IMR-90 (cell line): ENCODE results near the gene ZDHHC3. TPM values are rescaled to one million over a fixed set of nuclear protein-coding genes. Genes with fewer than 3 reads are reported as not detected.
A peak's percentile ranks its signal among the peaks of the same experiment; 100 is the strongest.

Experiments
- ATAC-seq: fragments of 200-7000 bp; cut with Tn5 transposase; 2 replicates; pipeline ENCODE4 v1.9.1; 2020; ENCODE audit warnings: low read depth, mild to moderate bottlenecking, moderate library complexity
- BruUV-seq: library from RNA; stranded (reverse); fragments of 400-500 nt; replicated peaks from 2 replicates; lab custom pipeline; 2021; lab: Mats Ljungman, UMichigan
- CTCF ChIA-PET: fragments of 300-600 bp; formaldehyde crosslinking; extraction: SDS; loops from one replicate; lab custom pipeline; 2021; ENCODE audit warnings: antibody characterized with exemption; lab: Yijun Ruan, JAX
- POLR2A ChIA-PET: fragments of 300-600 bp; sonication (Branson Sonifier 250); formaldehyde crosslinking; loops from one replicate; lab custom pipeline; 2022; ENCODE audit warnings: antibody characterized with exemption; ENCODE audit not compliant: unreplicated experiment; lab: Charles Lee
- DNase-seq: peaks from one replicate; pipeline ENCODE4 v3.0.0; 2013
- H2AFZ ChIP-seq: replicated peaks from 2 replicates; pipeline ENCODE3; 2013; ENCODE audit warnings: low read length, mild to moderate bottlenecking; ENCODE audit not compliant: poor library complexity
- H2AK5ac ChIP-seq: 2 replicates; pipeline ENCODE4 v1.6.1; 2013; ENCODE audit warnings: low read depth, low read length, inconsistent platforms
- H2AK9ac ChIP-seq: replicated peaks from 2 replicates; pipeline ENCODE3; 2013; ENCODE audit warnings: mild to moderate bottlenecking, low read depth, low read length, moderate library complexity; ENCODE audit not compliant: poor library complexity
- H2BK120ac ChIP-seq: 2 replicates; pipeline ENCODE4 v1.6.1; 2013; ENCODE audit warnings: low read depth, low read length, inconsistent platforms
- H2BK15ac ChIP-seq: 3 replicates; pipeline ENCODE4 v1.6.1; 2013; ENCODE audit warnings: low read depth, low read length, inconsistent platforms
- H2BK20ac ChIP-seq: 2 replicates; pipeline ENCODE4 v1.6.1; 2013; ENCODE audit warnings: low read depth, mild to moderate bottlenecking, inconsistent platforms, low read length, moderate library complexity
- H2BK5ac ChIP-seq: 2 replicates; pipeline ENCODE4 v1.6.1; 2013; ENCODE audit warnings: mild to moderate bottlenecking, low read depth, low read length, inconsistent platforms; ENCODE audit not compliant: poor library complexity, severe bottlenecking
- H3K14ac ChIP-seq: replicated peaks from 2 replicates; pipeline ENCODE4 v1.6.1; 2013; ENCODE audit warnings: low read depth, low read length, inconsistent platforms
- H3K18ac ChIP-seq: 2 replicates; pipeline ENCODE4 v1.6.1; 2013; ENCODE audit warnings: low read depth, low read length, control low read depth
- H3K23ac ChIP-seq: 2 replicates; pipeline ENCODE4 v1.6.1; 2013; ENCODE audit warnings: low read depth, low read length, inconsistent platforms
- H3K27ac ChIP-seq: 2 replicates; pipeline ENCODE4 v1.5.1; 2013; ENCODE audit warnings: mild to moderate bottlenecking, control low read depth, low read length; ENCODE audit not compliant: insufficient read depth
- H3K27me3 ChIP-seq: 2 replicates; pipeline ENCODE4 v1.6.1; 2013; ENCODE audit warnings: low read length; ENCODE audit not compliant: control insufficient read depth, insufficient read depth
- H3K36me3 ChIP-seq: 2 replicates; pipeline ENCODE4 v1.6.1; 2013; ENCODE audit warnings: low read length, mixed read lengths; ENCODE audit not compliant: control insufficient read depth, insufficient read depth
- H3K4ac ChIP-seq: 2 replicates; pipeline ENCODE4 v1.6.1; 2013; ENCODE audit warnings: low read depth, low read length, inconsistent platforms
- H3K4me1 ChIP-seq: 2 replicates; pipeline ENCODE4 v1.6.1; 2013; ENCODE audit warnings: low read length, mixed read lengths; ENCODE audit not compliant: control insufficient read depth, insufficient read depth
- H3K4me2 ChIP-seq: 2 replicates; pipeline ENCODE4 v1.6.1; 2013; ENCODE audit warnings: low read depth, mild to moderate bottlenecking, control low read depth, low read length, moderate library complexity
- H3K4me3 ChIP-seq: 2 replicates; pipeline ENCODE4 v1.5.1; 2013; ENCODE audit warnings: low read depth, mild to moderate bottlenecking, control low read depth, low read length, moderate library complexity; ENCODE audit not compliant: insufficient read depth
- H3K56ac ChIP-seq: 2 replicates; pipeline ENCODE4 v1.6.1; 2013; ENCODE audit warnings: low read length, inconsistent platforms; ENCODE audit not compliant: insufficient read depth; ENCODE audit errors: extremely low read depth
- H3K79me1 ChIP-seq, 2 experiments: 2 replicates each; pipeline ENCODE4 v1.6.1; 2013; ENCODE audit warnings: low read length in 2 of 2, inconsistent platforms in 1 of 2, low read depth in 1 of 2
- H3K9ac ChIP-seq: 2 replicates; pipeline ENCODE4 v1.6.1; 2013; ENCODE audit warnings: low read depth, low read length, control low read depth
- H3K9me1 ChIP-seq: 2 replicates; pipeline ENCODE4 v1.6.1; 2013; ENCODE audit warnings: low read length, inconsistent platforms; ENCODE audit not compliant: insufficient read depth
- H3K9me3 ChIP-seq: 2 replicates; pipeline ENCODE4 v1.6.1; 2013; ENCODE audit warnings: low read length; ENCODE audit not compliant: control insufficient read depth, insufficient read depth
- H4K20me1 ChIP-seq: 2 replicates; pipeline ENCODE4 v1.6.1; 2013; ENCODE audit warnings: low read length, inconsistent platforms; ENCODE audit not compliant: insufficient read depth
- H4K5ac ChIP-seq: 2 replicates; pipeline ENCODE4 v1.6.1; 2013; ENCODE audit warnings: mild to moderate bottlenecking, low read depth, low read length, control low read depth
- H4K8ac ChIP-seq, 2 experiments: 2 replicates each; pipeline ENCODE4 v1.6.1; 2013; ENCODE audit warnings: low read depth in 2 of 2, low read length in 2 of 2, control low read depth in 1 of 2, inconsistent platforms in 1 of 2
- H4K91ac ChIP-seq: 2 replicates; pipeline ENCODE4 v1.6.1; 2013; ENCODE audit warnings: low read depth, low read length, inconsistent platforms; ENCODE audit not compliant: insufficient read depth
- CEBPB ChIP-seq: IDR thresholded peaks from 2 replicates; pipeline ENCODE4 v1.6.1; 2012; ENCODE audit warnings: low read depth, low read length, improper control_type of control experiment
- FOS ChIP-seq: fragments of 150-350 bp; IDR thresholded peaks from 2 replicates; pipeline ENCODE4 v1.6.1; 2016; ENCODE audit warnings: low read depth, low read length
- MAZ ChIP-seq: IDR thresholded peaks from 2 replicates; pipeline ENCODE4 v1.6.1; 2012; ENCODE audit warnings: low read depth, mild to moderate bottlenecking, low read length, improper control_type of control experiment, moderate library complexity, borderline replicate concordance
- SMC3 ChIP-seq: fragments of 150-350 bp; IDR thresholded peaks from 2 replicates; pipeline ENCODE4 v1.6.1; 2016; ENCODE audit warnings: low read depth, mild to moderate bottlenecking, antibody characterized with exemption, low read length, moderate library complexity
- dilution Hi-C: fragments of 300-500 bp; cut with HindIII; formaldehyde crosslinking; loops from one replicate; pipeline ENCODE4 v1.14.3; 2018; ENCODE audit warnings: low sequenced_read_pairs; ENCODE audit not compliant: unreplicated experiment
- in situ Hi-C: fragments of 300-500 bp; cut with MboI; formaldehyde crosslinking; loops from 3 replicates; pipeline ENCODE4 v1.14.3; 2019; ENCODE audit warnings: low sequenced_read_pairs, inconsistent platforms, mixed read lengths
- intact Hi-C: fragments of 100-400 bp; cut with micrococcal nuclease; formaldehyde crosslinking; loops from 2 replicates; pipeline ENCODE4 v1.10.0; 2022
- polyA plus RNA-seq, 3 experiments: library from polyadenylated mRNA; depleted of rRNA; stranded (reverse); fragments of >200 nt; gene quantifications; 2 replicates each; pipeline ENCODE4 v1.2.3, GENCODE V29; 2012; ENCODE audit warnings: low replicate concordance in 1 of 3
- total RNA-seq: library from RNA; depleted of rRNA; stranded (reverse); fragments of >200 nt; gene quantifications from 2 replicates; pipeline ENCODE4 v1.2.3, GENCODE V29; 2012

Gene ZDHHC3
- total and polyA plus RNA-seq, 2 of the 4 experiments (the other 2 are of a cell fraction) = 57.7 to 59.6 TPM

DNA sequence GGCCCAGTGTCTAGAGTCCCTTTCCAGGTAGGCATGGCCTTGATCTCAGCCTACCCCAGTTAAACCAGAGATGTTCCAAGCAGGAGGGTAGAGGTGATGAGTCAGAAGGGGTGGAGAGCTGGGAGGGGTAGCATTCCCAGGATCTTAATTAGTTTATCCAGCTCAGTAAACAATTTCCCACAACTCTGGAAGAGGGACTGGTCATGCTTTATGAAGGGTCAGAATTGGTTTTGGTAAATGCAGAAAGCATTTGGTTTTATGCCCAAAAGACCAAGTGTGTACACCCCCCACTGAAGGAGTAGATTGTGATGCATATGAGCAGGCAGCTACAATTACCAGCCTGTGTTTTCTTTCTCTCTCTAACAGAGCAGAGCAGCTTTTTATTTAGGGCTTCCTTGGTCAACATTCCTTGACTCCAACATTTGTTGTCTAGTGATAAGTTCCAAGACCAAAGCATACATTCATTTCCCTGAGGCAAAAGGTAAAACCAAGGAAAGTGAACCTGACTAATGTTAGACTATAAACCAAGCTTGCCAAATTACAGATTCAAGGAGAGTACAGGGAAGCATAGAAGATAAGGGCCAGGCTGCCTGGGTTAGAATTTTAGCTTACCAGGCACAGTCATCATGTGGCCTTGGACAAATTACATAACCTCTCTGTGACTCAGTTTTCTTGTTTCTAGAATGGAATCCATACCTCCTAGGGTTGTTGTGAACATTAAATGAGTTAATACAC lies 17.7 kb upstream of the ZDHHC3 start:
- H2AK5ac ChIP-seq = peak overlapping the region; percentile 27
- no peak overlapping the region for H2AFZ ChIP-seq
- H2BK20ac ChIP-seq = peak overlapping the region; percentile 91
- peaks cover 43 to 76% of the 10 kb centered on the region in 2 experiments for H3K79me1 ChIP-seq
- H4K8ac ChIP-seq = 0 out of 4 replicates have a peak overlapping the region, but pooled peaks of 1 of the 2 experiments have one; percentile 7
- intact Hi-C loops (no loop called here), dilution Hi-C loops (no loop called here), in situ Hi-C loops (no loop called here)
- BruUV-seq = no TSS peak
- H4K20me1 ChIP-seq = peaks cover 30% of the 10 kb centered on the region
- CTCF ChIA-PET = interaction anchor here (1.4 kb wide), 1 partner anchor 28 kb away, joined by 3 read pairs; no protein-coding TSS in a partner anchor
- peak overlapping the region; percentile 9; the same call in 1 of the 2 replicates for H3K4me2 ChIP-seq
- H3K18ac ChIP-seq = no peak overlapping the region
- peaks cover 35% of the 10 kb centered on the region for H3K9me1 ChIP-seq
- H4K5ac ChIP-seq = peak overlapping the region; percentile 52
- peak overlapping the region; percentile 86 for H2BK5ac ChIP-seq
- no peak overlapping the region for H2AK9ac ChIP-seq
- TF ChIP-seq FOS = 0 out of 2 replicates have a peak, but pooled peaks have one; percentile 34
- TF ChIP-seq SMC3 = no peak
- no peak for TF ChIP-seq MAZ
- no peak for TF ChIP-seq CEBPB
- peak; percentile 79 for DNase-seq
- H3K27me3 ChIP-seq = no peaks in the 10 kb centered on the region
- peaks cover 27% of the 10 kb centered on the region for H3K4me1 ChIP-seq
- peak overlapping the region; percentile 54; the same call in 1 of the 2 replicates for H4K91ac ChIP-seq
- ATAC-seq = peak; percentile 81
- 0 out of 2 replicates have a peak overlapping the region, but pooled peaks have one; percentile 11 for H3K23ac ChIP-seq
- peaks cover 15% of the 10 kb centered on the region for H3K36me3 ChIP-seq
- peak overlapping the region; percentile 67 for H3K4ac ChIP-seq
- H2BK15ac ChIP-seq = peak overlapping the region; percentile 29; the same call in 2 of the 3 replicates
- H3K4me3 ChIP-seq = no peak overlapping the region
- H3K27ac ChIP-seq = peak overlapping the region; percentile 48; the same call in 1 of the 2 replicates
- peak overlapping the region; percentile 56 for H2BK120ac ChIP-seq
- POLR2A ChIA-PET = interaction anchor here (1.4 kb wide), 1 partner anchor 17 kb away, joined by 7 read pairs; no protein-coding TSS in a partner anchor
- H3K14ac ChIP-seq = peak overlapping the region; percentile 51; the same call in 1 of the 2 replicates
- H3K56ac ChIP-seq = no peak overlapping the region
- H3K9ac ChIP-seq = no peak overlapping the region
- no peaks in the 10 kb centered on the region for H3K9me3 ChIP-seq
